Hippocampal formation (tissue), 2 donors: ENCODE data around the gene HOXB6.

Experiments
- DNase-seq, 2 donors: peaks; one replicate each; lab custom pipeline; 2025; lab: John Stamatoyannopoulos, UW

HOXB6 gene

GRCh38 chr17:48565925-48566710 lies 38.7 kb downstream of the HOXB6 start:
- no peak for DNase-seq

GRCh38 chr17:48565022-48565554 lies 39.7 kb downstream of the HOXB6 start:
- DNase-seq: no peak

- no peak for DNase-seq
Measured at GRCh38 chr17:48564188-48565021, 40.4 kb downstream of the HOXB6 start.

- DNase-seq: no peak
Measured at GRCh38 chr17:48563867-48564187, 41.0 kb downstream of the HOXB6 start.

GRCh38 chr17:48563385-48563838 lies 41.4 kb downstream of the HOXB6 start:
- no peak for DNase-seq

- DNase-seq: no peak
Measured at GRCh38 chr17:48562934-48563333, 41.9 kb downstream of the HOXB6 start.

- no peak for DNase-seq
Measured at GRCh38 chr17:48561884-48562810, 42.6 kb downstream of the HOXB6 start.

GRCh38 chr17:48559840-48560817 lies 44.7 kb downstream of the HOXB6 start:
- DNase-seq: no peak

- DNase-seq: no peak
Measured at GRCh38 chr17:48559122-48559839, 45.5 kb downstream of the HOXB6 start.

GRCh38 chr17:48558831-48559121 lies 46.0 kb downstream of the HOXB6 start:
- DNase-seq: no peak

- DNase-seq: no peak
Measured at GRCh38 chr17:48558057-48558830, 46.5 kb downstream of the HOXB6 start.

- no peak for DNase-seq
Measured at GRCh38 chr17:48556576-48557401, 48.0 kb downstream of the HOXB6 start.

GRCh38 chr17:48556229-48556575 lies 48.6 kb downstream of the HOXB6 start:
- DNase-seq: no peak

GRCh38 chr17:48555258-48556228 lies 49.2 kb downstream of the HOXB6 start:
- no peak for DNase-seq

GRCh38 chr17:48554412-48555257 lies 50.2 kb downstream of the HOXB6 start:
- no peak for DNase-seq

GRCh38 chr17:48553826-48554225 lies 51.0 kb downstream of the HOXB6 start:
- DNase-seq: no peak

GRCh38 chr17:48553190-48553547 lies 51.6 kb downstream of the HOXB6 start:
- DNase-seq: no peak
